ENCODE results near the gene LTB4R. TPM values are rescaled to one million over a fixed set of nuclear protein-coding genes. Genes with fewer than 3 reads are reported as not detected.

LTB4R gene
- total RNA-seq, 2 experiments from 2014 or later, result 11.6 to 11.7 TPM

GRCh38 chr14:24264298-24264697, 47.0 kb upstream of the LTB4R start:
- no peaks in the 10 kb centered on the region for H3K4me1 Mint-ChIP-seq (ENCODE audit: low read depth)
- POLR2A ChIA-PET, result interaction anchor here (1.4 kb wide), 1 partner anchor 27 kb away, joined by 3 read pairs; no protein-coding TSS in a partner anchor
- no peak for ATAC-seq
- CTCF ChIA-PET, result interaction anchor here (1.1 to 1.4 kb wide), 3 partner anchors 16 to 32 kb away, joined by 3 to 5 read pairs (median 4); no protein-coding TSS in a partner anchor
- no peaks in the 10 kb centered on the region for H3K9me3 Mint-ChIP-seq
- H3K27me3 Mint-ChIP-seq, result no peaks in the 10 kb centered on the region
- no peak for DNase-seq
- intact Hi-C loops (cut with micrococcal nuclease), result no loop called here
- H3K36me3 Mint-ChIP-seq (ENCODE audit: low read depth), result peaks cover 11% of the 10 kb centered on the region
- H3K27ac Mint-ChIP-seq, result no peak overlapping the region
- H3K4me3 Mint-ChIP-seq, result no peak overlapping the region
- TF ChIP-seq CTCF (IDR thresholded peaks at IDR 0.05), result no peak

GRCh38 chr14:24266344-24267244, 44.7 kb upstream of the LTB4R start:
- POLR2A ChIA-PET, result interaction anchor here (1.1 to 1.6 kb wide), 3 partner anchors 11 to 15 kb away, joined by 3 to 4 read pairs (median 3); no protein-coding TSS in a partner anchor
- Mint-ChIP-seq H3K4me3 (no peak overlapping the region), H3K27ac (no peak overlapping the region), H3K4me1 (ENCODE audit: low read depth) (peaks cover 8% of the 10 kb centered on the region), H3K9me3 (no peaks in the 10 kb centered on the region), H3K36me3 (ENCODE audit: low read depth) (peaks cover 11% of the 10 kb centered on the region), H3K27me3 (no peaks in the 10 kb centered on the region)
- ATAC-seq, result no peak
- CTCF ChIA-PET, result interaction anchor here (1.2 to 2.7 kb wide), 2 partner anchors 34 to 42 kb away, joined by 3 to 8 read pairs; partner anchors contain the start of gene CIDEB
- TF ChIP-seq CTCF (IDR thresholded peaks at IDR 0.05), result no peak
- no peak for DNase-seq
- intact Hi-C loops (cut with micrococcal nuclease), result no loop called here

GRCh38 chr14:24267516-24267915, 43.8 kb upstream of the LTB4R start:
- Mint-ChIP-seq H3K4me1 (ENCODE audit: low read depth) (peaks cover 17% of the 10 kb centered on the region), H3K27me3 (no peaks in the 10 kb centered on the region), H3K36me3 (ENCODE audit: low read depth) (peaks cover 17% of the 10 kb centered on the region), H3K27ac (no peak overlapping the region), H3K9me3 (no peaks in the 10 kb centered on the region), H3K4me3 (no peak overlapping the region)
- DNase-seq (no peak), ATAC-seq (no peak)
- intact Hi-C loops (cut with micrococcal nuclease), result no loop called here
- no peak for TF ChIP-seq CTCF (IDR thresholded peaks at IDR 0.05)
- ChIA-PET POLR2A (interaction anchor here (1.1 to 1.4 kb wide), 3 partner anchors 16 to 54 kb away, joined by 3 read pairs; partner anchors contain the start of gene CHMP4A), CTCF (interaction anchor here (2.7 to 5.4 kb wide), 3 partner anchors 25 to 41 kb away, joined by 8 to 66 read pairs (median 46); partner anchors contain the start of genes CIDEB, DHRS1, NOP9 and TINF2)

- POLR2A ChIA-PET, result interaction anchor here (1.3 to 4.7 kb wide), 3 partner anchors 12 to 55 kb away, joined by 3 to 21 read pairs (median 3); partner anchors contain the start of gene CHMP4A
- ATAC-seq (no peak), DNase-seq (no peak)
- intact Hi-C loops (cut with micrococcal nuclease), result no loop called here
- Mint-ChIP-seq H3K27me3 (no peaks in the 10 kb centered on the region), H3K36me3 (ENCODE audit: low read depth) (peaks cover 21% of the 10 kb centered on the region), H3K4me1 (ENCODE audit: low read depth) (peaks cover 24% of the 10 kb centered on the region), H3K27ac (no peak overlapping the region), H3K9me3 (no peaks in the 10 kb centered on the region), H3K4me3 (no peak overlapping the region)
- no peak for TF ChIP-seq CTCF (IDR thresholded peaks at IDR 0.05)
- CTCF ChIA-PET, result interaction anchor here (5.4 kb wide), 2 partner anchors 26 to 30 kb away, joined by 46 to 66 read pairs; partner anchors contain the start of genes DHRS1, NOP9 and TINF2
Observed at GRCh38 chr14:24268225-24268624, 43.1 kb upstream of the LTB4R start.

Data from activated CD8-positive, alpha-beta T cell treated with anti-CD3 and anti-CD28 coated beads for 36 hours (primary cell).